Endothelial cell of umbilical vein (primary cell): ENCODE measurements around the gene GMPR2. TPM values are rescaled to one million over a fixed set of nuclear protein-coding genes. Genes with fewer than 3 reads are reported as not detected.

Experiments
- BruUV-seq: library from RNA; stranded (reverse); fragments of 400-500 nt; replicated peaks from 2 replicates; lab custom pipeline; 2021; lab: Mats Ljungman, UMichigan
- CTCF ChIA-PET: fragments of 300-600, 350-600 bp; sonication (Branson Sonifier 250); formaldehyde crosslinking; loops from one replicate; lab custom pipeline; 2021; ENCODE audit warnings: antibody characterized with exemption, inconsistent platforms; lab: Charles Lee
- POLR2A ChIA-PET: fragments of 300-600, 350-600 bp; sonication (Branson Sonifier 250); formaldehyde crosslinking; loops from one replicate; lab custom pipeline; 2021; ENCODE audit warnings: antibody characterized with exemption, inconsistent platforms; lab: Charles Lee
- DNase-seq: peaks from one replicate; pipeline ENCODE4 v3.0.0-alpha.2; 2011; ENCODE audit warnings: low read depth, low spot score
- FAIRE-seq: peaks from 2 replicates; lab custom pipeline; 2011; peaks lifted over from hg19 to GRCh38; lab: Jason Lieb, UNC
- H2AFZ ChIP-seq: 2 replicates; pipeline ENCODE4 v1.6.0; 2012; ENCODE audit warnings: low read depth, low read length, control low read depth, inconsistent platforms
- H3K27ac ChIP-seq: 2 replicates; pipeline ENCODE4 v1.5.1; 2011; ENCODE audit warnings: low read depth, mild to moderate bottlenecking, control low read depth, low read length, moderate library complexity; ENCODE audit not compliant: insufficient read depth
- H3K27me3 ChIP-seq, 2 experiments: 2 replicates each; pipeline versions ENCODE4 v1.6.0 to v1.6.1; 2011; ENCODE audit warnings: low read length in 2 of 2, mixed read lengths in 1 of 2; ENCODE audit not compliant: control insufficient read depth in 2 of 2, insufficient read depth in 2 of 2
- H3K36me3 ChIP-seq, 2 experiments: 2 replicates in 1 of 2; 3 replicates in 1 of 2; pipeline ENCODE4 v1.5.1; 2011; ENCODE audit warnings: low read length in 2 of 2, mild to moderate bottlenecking in 1 of 2, moderate library complexity in 1 of 2; ENCODE audit not compliant: control insufficient read depth in 2 of 2, insufficient read depth in 2 of 2; ENCODE audit errors: extremely low read depth in 1 of 2
- H3K4me1 ChIP-seq: 3 replicates; pipeline ENCODE4 v1.5.1; 2011; ENCODE audit warnings: mild to moderate bottlenecking, low read length; ENCODE audit not compliant: control insufficient read depth, insufficient read depth; ENCODE audit errors: extremely low read depth
- H3K4me2 ChIP-seq: 2 replicates; pipeline ENCODE4 v1.6.1; 2011; ENCODE audit warnings: low read length, control low read depth, mixed read lengths; ENCODE audit not compliant: insufficient read depth
- H3K4me3 ChIP-seq, 3 experiments: fragments of 200-600 bp in 1 of 3; sonication (generic), shearing (Covaris generic) in 1 of 3; replicated peaks in 1 of 3; 2 replicates each; pipeline ENCODE4 v1.5.1; 2011 to 2016; ENCODE audit warnings: control low read depth in 3 of 3, low read length in 3 of 3, mild to moderate bottlenecking in 2 of 3, inconsistent platforms in 1 of 3, low read depth in 1 of 3, moderate library complexity in 1 of 3; ENCODE audit not compliant: insufficient read depth in 1 of 3
- H3K79me2 ChIP-seq: 2 replicates; pipeline ENCODE4 v1.6.0; 2012; ENCODE audit warnings: low read length, inconsistent platforms; ENCODE audit not compliant: control insufficient read depth, insufficient read depth
- H3K9ac ChIP-seq: replicated peaks from 2 replicates; pipeline ENCODE3; 2011; ENCODE audit warnings: low read length, control low read depth; ENCODE audit not compliant: insufficient read depth; ENCODE audit errors: extremely low read depth
- H3K9me1 ChIP-seq: replicated peaks from 3 replicates; pipeline ENCODE4 v1.6.0; 2011; ENCODE audit warnings: mild to moderate bottlenecking, low read length; ENCODE audit not compliant: control insufficient read depth, insufficient read depth; ENCODE audit errors: extremely low read depth
- H3K9me3 ChIP-seq: replicated peaks from 2 replicates; pipeline ENCODE4 v1.5.1; 2012; ENCODE audit warnings: low read length, inconsistent platforms; ENCODE audit not compliant: control insufficient read depth, insufficient read depth
- H4K20me1 ChIP-seq: replicated peaks from 2 replicates; pipeline ENCODE3; 2011; ENCODE audit warnings: mild to moderate bottlenecking, low read length; ENCODE audit not compliant: control insufficient read depth, insufficient read depth; ENCODE audit errors: extremely low read depth
- EZH2 ChIP-seq: IDR thresholded peaks from 2 replicates; pipeline ENCODE4 v1.6.1; 2012; ENCODE audit warnings: borderline replicate concordance, low read depth, mild to moderate bottlenecking, moderate library complexity, low read length, inconsistent platforms; ENCODE audit not compliant: severe bottlenecking
- FOS ChIP-seq: IDR thresholded peaks from 2 replicates; pipeline ENCODE4 v1.6.1; 2011; ENCODE audit warnings: mild to moderate bottlenecking, low read length, moderate library complexity, borderline replicate concordance; ENCODE audit not compliant: insufficient read depth
- GATA2 ChIP-seq: IDR thresholded peaks from 2 replicates; pipeline ENCODE4 v1.7.0; 2011; ENCODE audit warnings: low read depth, mild to moderate bottlenecking, moderate library complexity, mixed read lengths, low read length; ENCODE audit not compliant: insufficient read length, insufficient read depth
- JUN ChIP-seq: IDR thresholded peaks from 2 replicates; pipeline ENCODE4 v1.6.1; 2011; ENCODE audit warnings: borderline replicate concordance, low read depth; ENCODE audit not compliant: insufficient read length, insufficient read depth
- MYC ChIP-seq: IDR thresholded peaks from one replicate; pipeline ENCODE4 v1.6.1; 2011; ENCODE audit warnings: mild to moderate bottlenecking, low read depth, low read length
- POLR2A ChIP-seq: IDR thresholded peaks from 2 replicates; pipeline ENCODE4 v1.6.1; 2012; ENCODE audit warnings: low read depth, mild to moderate bottlenecking, control low read depth, low read length
- POLR2AphosphoS5 ChIP-seq: IDR thresholded peaks from 2 replicates; pipeline ENCODE4 v1.6.1; 2012; ENCODE audit warnings: low read depth, mild to moderate bottlenecking, control low read depth, low read length, moderate library complexity; ENCODE audit not compliant: insufficient read depth
- dilution Hi-C: fragments of 300-500 bp; cut with MboI; formaldehyde crosslinking; loops from one replicate; pipeline ENCODE4 v1.15.0; 2019; ENCODE audit warnings: low sequenced_read_pairs; ENCODE audit not compliant: extremely low pct_ligation_motif_present
- intact Hi-C: fragments of 100-400 bp; cut with micrococcal nuclease; formaldehyde crosslinking; loops from one replicate; pipeline ENCODE4 v1.10.0; 2022
- polyA plus RNA-seq, 4 experiments: library from polyadenylated mRNA; depleted of rRNA in 3 of 4; stranded (reverse) in 3 of 4; unstranded in 1 of 4; fragments of >200 nt; gene quantifications; 2 replicates each; pipeline versions ENCODE4 v1.2.1 to v1.2.3, GENCODE V29; 2011 to 2012; ENCODE audit warnings: missing spikeins in 1 of 4
- total RNA-seq: library from RNA; stranded (reverse); gene quantifications from 2 replicates; pipeline ENCODE4 v1.2.3, GENCODE V29; 2021
- TF ChIP-seq, protein P1 (sequence below), 2 donors: IDR thresholded peaks; 1 replicate in 1 of 2; 2 replicates in 1 of 2; pipeline ENCODE4 v1.5.1; 2011; ENCODE audit warnings: low read length in 2 of 2, mild to moderate bottlenecking in 2 of 2, moderate library complexity in 2 of 2, control low read depth in 1 of 2, inconsistent platforms in 1 of 2, low read depth in 1 of 2; ENCODE audit not compliant: insufficient read depth in 1 of 2; ENCODE audit errors: extremely low read depth in 1 of 2
- TF ChIP-seq, protein P2 (sequence below): IDR thresholded peaks from 2 replicates; pipeline ENCODE4 v1.6.1; 2011; ENCODE audit not compliant: insufficient read depth, insufficient read length

The GMPR2 gene
- total and polyA plus RNA-seq, 2 donors (not counting 3 experiments of a cell fraction or from before 2014, with no cell fraction given) = 58.1 to 61.8 TPM

DNA sequence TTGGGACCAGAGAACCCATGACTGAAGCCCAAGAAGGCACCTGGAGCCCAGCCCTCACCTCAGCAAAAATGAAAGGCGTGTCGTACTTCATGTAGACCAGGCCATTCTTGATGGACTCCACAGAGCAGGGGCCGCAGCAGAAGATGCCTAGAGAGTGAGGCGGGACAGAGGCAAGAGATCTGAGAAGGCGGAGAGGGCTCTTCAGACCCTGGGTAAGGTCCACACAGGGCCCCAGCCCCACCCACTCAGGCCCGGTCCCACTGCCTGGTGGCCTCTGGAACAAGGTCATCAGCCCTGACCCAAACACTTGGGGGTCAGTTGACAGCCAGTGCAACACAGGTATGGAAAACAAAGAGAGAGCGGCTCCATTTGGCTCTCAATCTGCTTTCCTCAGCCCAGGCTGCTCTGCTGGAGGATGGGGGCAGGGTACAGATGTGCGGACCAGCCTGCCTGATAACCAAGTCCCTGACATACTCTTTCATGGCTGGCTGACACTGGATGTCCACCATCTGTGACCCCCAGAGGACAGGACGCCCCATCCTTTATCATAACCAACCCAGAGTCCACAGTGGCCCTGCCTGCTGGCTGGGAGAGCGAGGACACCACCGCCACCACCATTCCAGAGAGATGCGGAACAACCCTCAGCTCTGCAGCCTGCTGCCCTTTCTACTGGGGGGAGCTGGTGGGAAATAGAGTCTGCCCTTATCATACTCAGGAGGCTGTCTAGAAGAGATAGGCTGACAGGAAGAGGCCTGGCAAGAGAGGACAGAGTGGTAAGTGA lies 23.4 kb downstream of the GMPR2 start:
- Histone ChIP-seq H3K4me3 (no peak overlapping the region), H4K20me1 (no peaks in the 10 kb centered on the region), H3K36me3 (peaks cover 0 to 3% of the 10 kb centered on the region in 2 experiments), H3K9me1 (no peaks in the 10 kb centered on the region), H3K9ac (no peak overlapping the region), H3K79me2 (no peaks in the 10 kb centered on the region), H3K4me1 (no peaks in the 10 kb centered on the region), H2AFZ (no peak overlapping the region), H3K27me3 (no peaks in the 10 kb centered on the region), H3K4me2 (no peak overlapping the region), H3K27ac (no peak overlapping the region), H3K9me3 (no peaks in the 10 kb centered on the region)
- no peak for FAIRE-seq
- BruUV-seq = no TSS peak
- POLR2A ChIA-PET = no interaction called here
- DNase-seq = no peak
- TF ChIP-seq JUN = no peak
- TF ChIP-seq MYC = no peak
- no peak for TF ChIP-seq POLR2A
- no peak for TF ChIP-seq GATA2
- TF ChIP-seq FOS = no peak
- no peak for TF ChIP-seq POLR2AphosphoS5
- TF ChIP-seq, protein P1, sequence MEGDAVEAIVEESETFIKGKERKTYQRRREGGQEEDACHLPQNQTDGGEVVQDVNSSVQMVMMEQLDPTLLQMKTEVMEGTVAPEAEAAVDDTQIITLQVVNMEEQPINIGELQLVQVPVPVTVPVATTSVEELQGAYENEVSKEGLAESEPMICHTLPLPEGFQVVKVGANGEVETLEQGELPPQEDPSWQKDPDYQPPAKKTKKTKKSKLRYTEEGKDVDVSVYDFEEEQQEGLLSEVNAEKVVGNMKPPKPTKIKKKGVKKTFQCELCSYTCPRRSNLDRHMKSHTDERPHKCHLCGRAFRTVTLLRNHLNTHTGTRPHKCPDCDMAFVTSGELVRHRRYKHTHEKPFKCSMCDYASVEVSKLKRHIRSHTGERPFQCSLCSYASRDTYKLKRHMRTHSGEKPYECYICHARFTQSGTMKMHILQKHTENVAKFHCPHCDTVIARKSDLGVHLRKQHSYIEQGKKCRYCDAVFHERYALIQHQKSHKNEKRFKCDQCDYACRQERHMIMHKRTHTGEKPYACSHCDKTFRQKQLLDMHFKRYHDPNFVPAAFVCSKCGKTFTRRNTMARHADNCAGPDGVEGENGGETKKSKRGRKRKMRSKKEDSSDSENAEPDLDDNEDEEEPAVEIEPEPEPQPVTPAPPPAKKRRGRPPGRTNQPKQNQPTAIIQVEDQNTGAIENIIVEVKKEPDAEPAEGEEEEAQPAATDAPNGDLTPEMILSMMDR (IDR thresholded peaks at IDR 0.05; ENCODE audit: extremely low read depth in 1 of 2, insufficient read depth in 1 of 2, low read depth in 1 of 2, low read length in 2 of 2) = no peak
- TF ChIP-seq EZH2 = no peak
- TF ChIP-seq, protein P2, sequence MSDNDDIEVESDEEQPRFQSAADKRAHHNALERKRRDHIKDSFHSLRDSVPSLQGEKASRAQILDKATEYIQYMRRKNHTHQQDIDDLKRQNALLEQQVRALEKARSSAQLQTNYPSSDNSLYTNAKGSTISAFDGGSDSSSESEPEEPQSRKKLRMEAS = no peak
- dilution Hi-C loops = no loop called here
- intact Hi-C loops = no loop called here
- CTCF ChIA-PET = interaction anchor here (1.0 to 1.2 kb wide), 2 partner anchors 16 to 41 kb away, joined by 3 to 4 read pairs; no protein-coding TSS in a partner anchor
